Measurements from ENCODE around the gene IL18R1. TPM values are rescaled to one million over a fixed set of nuclear protein-coding genes. Genes with fewer than 3 reads are reported as not detected.
A peak's percentile ranks its signal among the peaks of the same experiment; 100 is the strongest.

The IL18R1 gene
- total and polyA plus RNA-seq, 9 of the 15 experiments (the other 6 are each of a cell fraction or from before 2014, with no cell fraction given) = 0.55 to 10.0 (median 2.5) TPM

DNA sequence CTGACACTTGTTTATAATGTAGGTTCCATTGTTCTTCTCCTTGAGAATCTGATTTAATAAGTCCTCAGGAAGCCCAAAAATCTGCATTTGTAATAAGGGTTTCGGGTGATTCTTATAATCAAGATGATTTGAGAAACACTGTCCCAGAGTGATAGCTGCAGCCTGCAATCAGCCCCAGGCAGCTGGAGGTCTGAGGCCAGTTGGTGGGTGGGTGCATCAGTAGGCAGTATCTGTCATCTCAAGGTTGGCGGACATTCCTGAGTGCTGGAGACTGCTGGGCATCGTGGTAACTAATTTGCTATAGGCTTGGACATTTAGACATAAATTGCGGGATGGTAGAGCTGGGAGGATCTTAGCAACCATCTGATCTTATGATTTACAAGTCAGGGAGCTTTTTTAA, 64.7 kb downstream of the IL18R1 start (continued):
- TF ChIP-seq ZNF75A (CRISPR knock-in tag; IDR thresholded peaks at IDR 0.05) = no peak
- TF ChIP-seq POLR3A (IDR thresholded peaks at IDR 0.05; ENCODE audit: borderline replicate concordance, extremely low read depth, insufficient read depth, insufficient read length) = no peak
- TF ChIP-seq CC2D1A (IDR thresholded peaks at IDR 0.05) = peak; percentile 50; the same call in 1 of the 2 replicates
- TF ChIP-seq SNIP1 (IDR thresholded peaks at IDR 0.05; ENCODE audit: low read depth) = no peak
- TF ChIP-seq TAF9B (IDR thresholded peaks at IDR 0.05; ENCODE audit: partially characterized antibody) = no peak
- TF ChIP-seq MAZ (CRISPR knock-in tag; conservative IDR thresholded peaks at IDR 0.05 in 1 of 2, IDR thresholded peaks at IDR 0.05 in 1 of 2) = no peak
- TF ChIP-seq ADNP (tag; IDR thresholded peaks at IDR 0.05) = no peak
- no peak for TF ChIP-seq ZBTB7A (IDR thresholded peaks at IDR 0.05; ENCODE audit: borderline replicate concordance, control insufficient read depth, low read depth, low read length)
- no peak for TF ChIP-seq PURB (CRISPR knock-in tag; IDR thresholded peaks at IDR 0.05; ENCODE audit: low read depth)
- no peak for TF ChIP-seq NCOA6 (IDR thresholded peaks at IDR 0.05)
- no peak for TF ChIP-seq SRSF1 (IDR thresholded peaks at IDR 0.05; ENCODE audit: low read depth, low read length)
- TF ChIP-seq ZNF589 (CRISPR knock-in tag; IDR thresholded peaks at IDR 0.05; ENCODE audit: low read depth) = no peak
- TF ChIP-seq ZNF263 (CRISPR knock-in tag; IDR thresholded peaks at IDR 0.05; ENCODE audit: borderline replicate concordance) = no peak
- peak; percentile 31 to 49; a peak in 1 of 4 replicates for TF ChIP-seq TRIM24 (IDR thresholded peaks at IDR 0.05)
- no peak for TF ChIP-seq ZNF431 (CRISPR knock-in tag; IDR thresholded peaks at IDR 0.05)
- no peak for TF ChIP-seq SIX5 (IDR thresholded peaks at IDR 0.05; ENCODE audit: borderline replicate concordance in 1 of 2, insufficient read depth in 1 of 2, low read depth in 1 of 2, low read length in 2 of 2)
- no peak for TF ChIP-seq FUS (optimal IDR thresholded peaks at IDR 0.05; ENCODE audit: low read depth, low read length)
- TF ChIP-seq, protein P1, sequence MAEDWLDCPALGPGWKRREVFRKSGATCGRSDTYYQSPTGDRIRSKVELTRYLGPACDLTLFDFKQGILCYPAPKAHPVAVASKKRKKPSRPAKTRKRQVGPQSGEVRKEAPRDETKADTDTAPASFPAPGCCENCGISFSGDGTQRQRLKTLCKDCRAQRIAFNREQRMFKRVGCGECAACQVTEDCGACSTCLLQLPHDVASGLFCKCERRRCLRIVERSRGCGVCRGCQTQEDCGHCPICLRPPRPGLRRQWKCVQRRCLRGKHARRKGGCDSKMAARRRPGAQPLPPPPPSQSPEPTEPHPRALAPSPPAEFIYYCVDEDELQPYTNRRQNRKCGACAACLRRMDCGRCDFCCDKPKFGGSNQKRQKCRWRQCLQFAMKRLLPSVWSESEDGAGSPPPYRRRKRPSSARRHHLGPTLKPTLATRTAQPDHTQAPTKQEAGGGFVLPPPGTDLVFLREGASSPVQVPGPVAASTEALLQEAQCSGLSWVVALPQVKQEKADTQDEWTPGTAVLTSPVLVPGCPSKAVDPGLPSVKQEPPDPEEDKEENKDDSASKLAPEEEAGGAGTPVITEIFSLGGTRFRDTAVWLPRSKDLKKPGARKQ (CRISPR knock-in tag; IDR thresholded peaks at IDR 0.05) = no peak
- TF ChIP-seq NCOR1 (IDR thresholded peaks at IDR 0.05) = peak; percentile 80
- no peak for TF ChIP-seq JUNB (CRISPR knock-in tag; conservative IDR thresholded peaks at IDR 0.05)
- no peak for TF ChIP-seq GTF2B (IDR thresholded peaks at IDR 0.05; ENCODE audit: extremely low read depth, insufficient read length)
- TF ChIP-seq BMI1 (IDR thresholded peaks at IDR 0.05; ENCODE audit: low read length) = no peak
- TF ChIP-seq ZNF277 (CRISPR knock-in tag; IDR thresholded peaks at IDR 0.05; ENCODE audit: borderline replicate concordance) = no peak
- TF ChIP-seq ZNF436 (CRISPR knock-in tag; IDR thresholded peaks at IDR 0.05) = no peak
- no peak for TF ChIP-seq MYBL2 (IDR thresholded peaks at IDR 0.05; ENCODE audit: low read depth)
- TF ChIP-seq MYBL2 (CRISPR knock-in tag; IDR thresholded peaks at IDR 0.05; ENCODE audit: borderline replicate concordance) = no peak
- peak; percentile 84 for TF ChIP-seq TCF3 (CRISPR knock-in tag; IDR thresholded peaks at IDR 0.05)
- no peak for TF ChIP-seq SP2 (IDR thresholded peaks at IDR 0.05; ENCODE audit: extremely low read depth, low read depth, low read length, poor library complexity, severe bottlenecking)
- 0 out of 2 replicates have a peak, but pooled peaks have one; percentile 23 for TF ChIP-seq SMARCA4 (IDR thresholded peaks at IDR 0.05)

Measured in K562 (cell line).